Fibroblast of gingiva (primary cell): ENCODE measurements around the gene PTPN23.
A peak's percentile ranks its signal among the peaks of the same experiment; 100 is the strongest.
"Not testable (repeated sequence)": the region's sequence is repeated elsewhere in the genome, so short reads cannot be mapped to it uniquely, and the experiment has no call there.

ENCODE experiments used
- DNase-seq: peaks from one replicate; pipeline ENCODE4 v3.0.0-alpha.2; 2011; ENCODE audit warnings: low read depth

Gene PTPN23

DNA sequence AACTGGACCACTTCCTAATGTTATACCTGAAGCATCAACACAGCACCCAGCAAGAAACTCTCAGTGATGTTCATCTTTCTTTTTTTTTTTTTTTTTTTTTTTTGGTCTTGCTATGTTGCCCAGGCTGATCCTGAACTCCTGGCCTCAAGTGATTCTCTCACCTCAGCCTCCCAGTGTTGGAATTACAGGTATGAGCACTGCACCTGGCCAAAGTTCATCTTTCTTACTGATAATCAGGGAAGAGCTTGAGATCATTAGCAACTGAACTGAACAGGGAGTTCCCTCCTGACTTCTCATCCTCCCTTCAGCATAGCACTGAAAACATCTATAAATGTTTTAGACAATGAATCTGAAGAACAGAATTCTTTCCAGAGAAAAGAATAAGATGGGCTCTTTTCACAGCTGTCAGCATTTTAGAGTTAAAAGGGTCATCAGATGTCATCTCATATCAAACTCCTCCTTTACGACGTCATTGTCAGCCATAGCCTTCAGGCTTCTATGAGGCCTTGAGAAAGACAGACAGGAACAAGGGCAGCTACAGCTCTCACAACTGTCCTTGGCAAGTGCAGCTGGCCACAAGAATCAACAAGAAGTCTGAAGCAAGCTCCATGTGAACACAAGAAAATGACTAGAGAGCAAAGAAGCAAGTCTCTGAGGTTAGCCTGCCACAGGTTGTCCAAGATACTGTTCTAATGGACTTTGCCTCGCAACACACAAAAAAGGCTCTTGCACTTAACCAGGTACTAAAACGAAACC lies 61.2 kb downstream of the PTPN23 start:
- DNase-seq, result no peak

DNA sequence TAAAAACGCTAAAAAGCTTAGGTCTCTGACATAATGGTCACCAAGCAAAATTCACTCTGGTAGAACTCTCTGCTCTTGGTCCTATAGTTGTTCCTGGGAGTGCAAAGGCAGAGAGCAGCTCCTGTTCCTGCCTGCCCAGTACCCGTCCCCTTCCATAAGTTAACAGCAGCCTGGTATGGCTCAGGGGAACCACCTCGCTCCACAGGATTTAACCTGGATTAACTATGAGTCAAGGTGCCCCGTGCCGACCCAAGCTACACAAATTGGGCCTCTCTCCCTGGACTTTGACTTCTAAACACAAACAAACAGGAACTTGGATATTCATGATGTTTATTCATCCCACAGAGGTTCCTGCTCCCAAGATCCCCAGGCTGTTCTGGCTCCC lies 62.8 kb downstream of the PTPN23 start:
- DNase-seq, result no peak

DNA sequence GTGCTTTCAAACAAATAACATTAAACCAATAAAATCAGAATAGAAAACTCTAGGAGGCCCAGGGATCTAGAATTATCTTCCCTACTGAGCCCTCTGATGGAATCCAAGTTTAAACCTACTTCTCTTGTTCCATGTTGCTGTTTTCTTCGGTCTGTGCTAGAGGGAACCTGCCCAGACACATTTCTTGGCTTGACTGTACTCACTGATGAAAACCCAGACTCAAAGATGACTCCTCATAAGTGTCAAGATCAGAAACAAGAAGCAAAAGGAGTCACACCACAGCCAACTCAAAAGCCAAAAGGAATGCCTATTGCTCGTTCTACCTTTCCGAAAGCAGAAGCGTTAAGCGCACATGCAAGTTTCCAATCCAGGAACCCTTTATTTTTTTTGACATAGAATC lies 63.3 kb downstream of the PTPN23 start:
- no peak for DNase-seq

DNA sequence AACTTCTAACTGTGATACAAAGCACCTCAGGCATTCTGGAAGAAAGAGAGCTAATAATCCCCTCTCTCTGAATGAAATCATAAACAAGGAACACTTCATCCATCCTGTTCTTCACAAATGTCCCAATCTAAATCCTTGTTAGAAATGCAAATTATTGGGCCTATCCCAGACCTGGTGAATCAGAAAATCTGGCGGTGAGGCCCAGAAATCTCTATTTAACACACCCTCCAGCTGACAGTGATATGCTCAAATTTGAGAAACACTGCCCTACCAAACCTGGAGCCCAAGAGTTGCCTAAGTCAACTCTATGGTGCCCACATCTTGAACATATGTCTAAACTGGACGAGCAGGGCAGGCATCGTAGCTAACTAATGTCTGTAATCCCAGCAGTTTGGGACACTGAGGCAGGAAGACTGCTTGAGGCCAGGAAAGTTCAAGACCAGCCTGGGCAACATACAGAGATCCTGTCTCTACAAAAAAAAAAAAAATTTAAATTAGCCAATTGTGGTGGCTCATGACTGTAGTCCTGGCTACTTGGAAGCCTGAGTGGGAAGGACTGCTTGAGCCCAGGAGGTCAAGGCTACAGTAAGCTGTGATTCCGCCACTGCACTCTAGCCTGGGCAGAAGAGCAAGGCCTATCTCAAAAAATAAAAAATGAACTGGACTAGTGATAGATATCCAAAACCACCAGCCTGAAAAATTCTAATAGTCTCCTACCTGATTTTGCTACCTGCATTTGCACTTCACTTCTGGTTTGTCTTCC lies 71.8 kb downstream of the PTPN23 start:
- no peak for DNase-seq

DNA sequence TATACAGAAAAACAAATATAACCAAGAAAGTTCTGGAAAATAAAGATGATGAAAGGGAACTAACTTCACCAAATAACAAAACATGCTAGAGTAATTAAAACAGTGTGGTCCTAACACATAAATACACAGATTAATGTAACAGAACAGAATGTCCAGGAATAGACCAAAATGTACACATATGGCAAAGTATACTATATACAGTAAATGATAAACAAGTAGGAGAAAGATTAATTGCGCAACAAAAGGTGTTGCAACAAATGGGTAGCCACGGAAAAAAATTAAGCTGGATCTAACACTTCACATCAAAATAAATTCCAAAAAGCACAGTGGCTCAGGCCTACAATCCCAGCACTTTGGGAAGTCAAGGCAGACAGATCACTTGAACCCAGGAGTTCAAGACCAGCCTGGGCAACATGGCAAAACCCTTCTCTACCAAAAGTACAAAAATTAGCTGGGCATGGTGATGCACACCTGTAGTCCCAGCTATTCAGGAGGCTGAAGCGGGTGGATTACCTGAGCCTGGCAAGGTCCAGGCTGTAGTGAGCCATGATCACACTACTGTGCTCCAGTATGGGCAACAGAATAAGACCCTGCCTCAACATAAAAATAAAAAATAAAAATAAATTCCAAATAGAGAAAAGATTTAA lies 75.1 kb downstream of the PTPN23 start:
- DNase-seq, result peak; percentile 80

DNA sequence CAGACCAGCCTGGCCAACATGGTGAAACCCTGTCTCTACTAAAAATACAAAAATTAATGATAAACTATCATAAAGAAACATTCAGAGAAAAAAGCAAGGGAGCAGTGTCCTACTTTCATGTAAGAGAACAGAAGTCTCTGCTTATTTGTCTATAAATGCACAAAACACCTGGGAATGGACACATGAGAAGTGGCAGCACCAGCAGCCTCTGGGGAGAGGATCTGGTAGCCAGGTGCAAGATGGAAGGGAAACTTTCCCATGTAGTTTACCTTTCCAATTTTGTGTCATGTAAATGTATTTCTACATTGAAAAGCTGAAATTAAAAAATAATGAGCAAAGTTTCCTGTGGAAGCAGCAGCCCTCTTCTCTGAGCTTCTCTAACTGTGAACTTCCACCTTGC lies 76.2 kb downstream of the PTPN23 start:
- DNase-seq, result no peak

DNA sequence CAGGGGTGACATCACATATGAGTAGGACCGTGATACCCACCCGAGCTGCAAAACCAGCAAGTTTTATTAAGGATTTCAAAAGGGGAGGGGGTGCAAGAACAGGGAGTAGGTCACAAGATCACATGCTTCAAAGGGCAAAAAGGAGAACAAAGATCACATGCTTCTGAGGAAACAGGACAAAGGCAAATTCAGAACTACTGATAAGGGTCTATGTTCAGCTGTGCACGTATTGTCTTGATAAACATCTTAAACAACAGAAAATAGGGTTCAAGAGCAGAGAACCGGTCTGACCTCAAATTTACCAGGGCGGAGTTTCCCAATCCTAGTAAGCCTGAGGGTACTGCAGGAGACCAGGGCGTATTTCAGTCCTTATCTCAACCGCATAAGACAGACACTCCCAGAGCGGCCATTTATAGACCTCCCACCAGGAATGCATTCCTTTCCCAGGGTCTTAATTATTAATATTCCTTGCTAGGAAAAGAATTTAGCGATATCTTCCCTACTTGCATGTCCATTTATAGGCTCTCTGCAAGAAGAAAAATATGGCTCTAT lies 78.8 kb downstream of the PTPN23 start:
- not testable (repeated sequence) for DNase-seq
